Gastrocnemius medialis (tissue), 4 donors: Measurements from ENCODE around the gene CIB4.

Source experiments
- CTCF ChIP-seq, 5 experiments: fragments of 450-650 bp in 3 of 5; fragments of 200-600 bp in 2 of 5; sonication (generic) in 2 of 5; IDR thresholded peaks in 4 of 5; conservative IDR thresholded peaks in 1 of 5; 1 replicate in 4 of 5; 2 replicates in 1 of 5; pipeline ENCODE4 v1.5.1; 2016 to 2019; ENCODE audit warnings: antibody characterized with exemption in 5 of 5, mild to moderate bottlenecking in 3 of 5, moderate library complexity in 3 of 5
- POLR2A ChIP-seq, 2 donors: fragments of 450-650 bp; IDR thresholded peaks; one replicate each; pipeline ENCODE4 v1.6.1; 2017; ENCODE audit warnings: antibody characterized with exemption in 2 of 2, mild to moderate bottlenecking in 2 of 2, moderate library complexity in 2 of 2

- TF ChIP-seq CTCF (IDR thresholded peaks at IDR 0.05 in 4 of 5, conservative IDR thresholded peaks at IDR 0.05 in 1 of 5) = no peak
- no peak for TF ChIP-seq POLR2A (IDR thresholded peaks at IDR 0.05)
These were observed 13.6 kb downstream of the CIB4 start for GRCh38 chr2:26627350-26628105.
